H9 (cell line): ENCODE results near the gene CADM1. TPM values are rescaled to one million over a fixed set of nuclear protein-coding genes. Genes with fewer than 3 reads are reported as not detected.

Source experiments
- DNase-seq: peaks from one replicate; pipeline ENCODE4 v3.0.0-alpha.2; 2017
- H2AFZ ChIP-seq: one replicate; pipeline ENCODE4 v1.6.1; 2013; ENCODE audit warnings: mild to moderate bottlenecking, low read length, control low read depth, moderate library complexity
- H2AK5ac ChIP-seq: 2 replicates; pipeline ENCODE4 v1.6.1; 2013; ENCODE audit warnings: low read length, control low read depth, mixed read lengths; ENCODE audit not compliant: insufficient read length
- H2BK120ac ChIP-seq: one replicate; pipeline ENCODE4 v1.6.1; 2013; ENCODE audit warnings: low read depth, mild to moderate bottlenecking, low read length, control low read depth, inconsistent platforms; ENCODE audit not compliant: poor library complexity, severe bottlenecking
- H2BK12ac ChIP-seq: 2 replicates; pipeline ENCODE4 v1.6.1; 2013; ENCODE audit warnings: low read length, control low read depth, mixed read lengths, low read depth; ENCODE audit not compliant: insufficient read length
- H2BK15ac ChIP-seq: 2 replicates; pipeline ENCODE4 v1.6.1; 2013; ENCODE audit warnings: low read depth, low read length, control low read depth
- H2BK20ac ChIP-seq: one replicate; pipeline ENCODE4 v1.6.1; 2013; ENCODE audit warnings: low read depth, mild to moderate bottlenecking, low read length, control low read depth, inconsistent platforms; ENCODE audit not compliant: poor library complexity, severe bottlenecking
- H2BK5ac ChIP-seq: 2 replicates; pipeline ENCODE4 v1.6.1; 2013; ENCODE audit warnings: low read length, control low read depth, mixed read lengths; ENCODE audit not compliant: insufficient read length
- H3K14ac ChIP-seq: 2 replicates; pipeline ENCODE4 v1.6.1; 2013; ENCODE audit warnings: low read length, control low read depth; ENCODE audit not compliant: insufficient read depth
- H3K18ac ChIP-seq: 2 replicates; pipeline ENCODE4 v1.6.1; 2013; ENCODE audit warnings: low read depth, mild to moderate bottlenecking, mixed read lengths, low read length, control low read depth; ENCODE audit not compliant: insufficient read length
- H3K23ac ChIP-seq: 2 replicates; pipeline ENCODE4 v1.6.1; 2013; ENCODE audit warnings: low read length, control low read depth, mixed read lengths, low read depth; ENCODE audit not compliant: insufficient read length
- H3K23me2 ChIP-seq: 2 replicates; pipeline ENCODE4 v1.6.1; 2013; ENCODE audit warnings: low read depth, mild to moderate bottlenecking, mixed read lengths, low read length, control low read depth; ENCODE audit not compliant: insufficient read length, poor library complexity, severe bottlenecking
- H3K27ac ChIP-seq: 2 replicates; pipeline ENCODE4 v1.5.1; 2013; ENCODE audit warnings: low read length, control low read depth, mixed read lengths, low read depth; ENCODE audit not compliant: insufficient read length
- H3K27me3 ChIP-seq: 2 replicates; pipeline ENCODE4 v1.6.1; 2013; ENCODE audit warnings: low read length, control low read depth, inconsistent platforms; ENCODE audit not compliant: insufficient read depth
- H3K4ac ChIP-seq: 2 replicates; pipeline ENCODE4 v1.6.1; 2013; ENCODE audit warnings: low read depth, mild to moderate bottlenecking, control low read depth, inconsistent platforms, low read length, moderate library complexity
- H3K4me1 ChIP-seq: 2 replicates; pipeline ENCODE4 v1.6.1; 2013; ENCODE audit warnings: low read length, control low read depth, inconsistent platforms; ENCODE audit not compliant: insufficient read depth
- H3K4me2 ChIP-seq: 2 replicates; pipeline ENCODE4 v1.6.1; 2013; ENCODE audit warnings: low read length, control low read depth, mixed read lengths; ENCODE audit not compliant: insufficient read length, insufficient read depth
- H3K56ac ChIP-seq: 2 replicates; pipeline ENCODE4 v1.6.1; 2013; ENCODE audit warnings: low read depth, mild to moderate bottlenecking, mixed read lengths, low read length, control low read depth; ENCODE audit not compliant: insufficient read length
- H3K79me1 ChIP-seq: 2 replicates; pipeline ENCODE4 v1.6.1; 2013; ENCODE audit warnings: low read depth, mild to moderate bottlenecking, moderate library complexity, low read length, control low read depth, inconsistent platforms; ENCODE audit not compliant: insufficient read depth, poor library complexity, severe bottlenecking
- H3K79me2 ChIP-seq: 2 replicates; pipeline ENCODE4 v1.6.1; 2013; ENCODE audit warnings: low read length, control low read depth, inconsistent platforms; ENCODE audit not compliant: insufficient read depth
- H3K9ac ChIP-seq: 2 replicates; pipeline ENCODE4 v1.6.1; 2013; ENCODE audit warnings: low read length, control low read depth, mixed read lengths; ENCODE audit not compliant: insufficient read length; ENCODE audit errors: extremely low read depth
- H3K9me3 ChIP-seq: one replicate; pipeline ENCODE4 v1.6.1; 2013; ENCODE audit warnings: low read depth, low read length, inconsistent platforms; ENCODE audit not compliant: control insufficient read depth
- H3T11ph ChIP-seq: one replicate; pipeline ENCODE4 v1.6.1; 2013; ENCODE audit warnings: mild to moderate bottlenecking, low read length, control low read depth, inconsistent platforms
- H4K20me1 ChIP-seq: one replicate; pipeline ENCODE4 v1.6.1; 2013; ENCODE audit not compliant: control insufficient read depth, insufficient read length, insufficient read depth
- H4K5ac ChIP-seq: 2 replicates; pipeline ENCODE4 v1.6.1; 2013; ENCODE audit warnings: low read depth, mild to moderate bottlenecking, mixed read lengths, low read length, control low read depth; ENCODE audit not compliant: insufficient read length
- H4K8ac ChIP-seq: replicated peaks from 2 replicates; pipeline ENCODE4 v1.6.1; 2013; ENCODE audit warnings: low read length, control low read depth, mixed read lengths, low read depth; ENCODE audit not compliant: insufficient read length
- H4K91ac ChIP-seq: 2 replicates; pipeline ENCODE4 v1.6.1; 2013; ENCODE audit warnings: low read depth, mild to moderate bottlenecking, moderate library complexity, mixed read lengths, low read length, control low read depth; ENCODE audit not compliant: insufficient read length
- H3K27ac Mint-ChIP-seq, 3 experiments: 2 replicates in 2 of 3; 3 replicates in 1 of 3; pipeline ENCODE4 v1.8.0; 2020 to 2021; ENCODE audit warnings: mixed read lengths in 3 of 3, mild to moderate bottlenecking in 1 of 3, moderate library complexity in 1 of 3
- H3K27me3 Mint-ChIP-seq: 2 replicates; pipeline ENCODE4 v1.8.0; 2021; ENCODE audit warnings: low read depth, mild to moderate bottlenecking, moderate library complexity, mixed read lengths
- H3K36me3 Mint-ChIP-seq, 3 experiments: 2 replicates in 2 of 3; 3 replicates in 1 of 3; pipeline ENCODE4 v1.8.0; 2020 to 2021; ENCODE audit warnings: low read depth in 3 of 3, mixed read lengths in 3 of 3; ENCODE audit not compliant: insufficient read depth in 1 of 3
- H3K4me1 Mint-ChIP-seq, 2 experiments: 2 replicates each; pipeline ENCODE4 v1.8.0; 2020; ENCODE audit warnings: mixed read lengths in 2 of 2
- H3K4me3 Mint-ChIP-seq, 2 experiments: 2 replicates in 1 of 2; 3 replicates in 1 of 2; pipeline ENCODE4 v1.8.0; 2020 to 2021; ENCODE audit warnings: mild to moderate bottlenecking in 2 of 2, mixed read lengths in 2 of 2, moderate library complexity in 1 of 2
- H3K9me3 Mint-ChIP-seq, 2 experiments: 2 replicates in 1 of 2; 3 replicates in 1 of 2; pipeline ENCODE4 v1.8.0; 2020; ENCODE audit warnings: mild to moderate bottlenecking in 2 of 2, mixed read lengths in 2 of 2, moderate library complexity in 1 of 2
- WGBS: extraction: QIAGEN DNeasy Blood & Tissue Kit; methylation state at CpG from one replicate; pipeline ENCODE4 v1.1.7; 2013; ENCODE audit warnings: missing lambda C conversion rate, low lambda C conversion rate, mixed read lengths; ENCODE audit not compliant: insufficient read length; ENCODE audit errors: extremely low coverage; 5-methylcytosine and 5-hydroxymethylcytosine counted together
- total RNA-seq: library from RNA; stranded (reverse); gene quantifications from 2 replicates; pipeline ENCODE4 v1.2.1, GENCODE V29; 2021
- TF ChIP-seq, protein P1 (sequence below): fragments of 200-600 bp; sonication (generic); conservative IDR thresholded peaks from 3 replicates; pipeline ENCODE4 v1.8.0; 2021; ENCODE audit warnings: antibody characterized with exemption, mild to moderate bottlenecking

The CADM1 gene
- total RNA-seq, 1 experiment from 2014 or later, result 11.9 TPM

DNA sequence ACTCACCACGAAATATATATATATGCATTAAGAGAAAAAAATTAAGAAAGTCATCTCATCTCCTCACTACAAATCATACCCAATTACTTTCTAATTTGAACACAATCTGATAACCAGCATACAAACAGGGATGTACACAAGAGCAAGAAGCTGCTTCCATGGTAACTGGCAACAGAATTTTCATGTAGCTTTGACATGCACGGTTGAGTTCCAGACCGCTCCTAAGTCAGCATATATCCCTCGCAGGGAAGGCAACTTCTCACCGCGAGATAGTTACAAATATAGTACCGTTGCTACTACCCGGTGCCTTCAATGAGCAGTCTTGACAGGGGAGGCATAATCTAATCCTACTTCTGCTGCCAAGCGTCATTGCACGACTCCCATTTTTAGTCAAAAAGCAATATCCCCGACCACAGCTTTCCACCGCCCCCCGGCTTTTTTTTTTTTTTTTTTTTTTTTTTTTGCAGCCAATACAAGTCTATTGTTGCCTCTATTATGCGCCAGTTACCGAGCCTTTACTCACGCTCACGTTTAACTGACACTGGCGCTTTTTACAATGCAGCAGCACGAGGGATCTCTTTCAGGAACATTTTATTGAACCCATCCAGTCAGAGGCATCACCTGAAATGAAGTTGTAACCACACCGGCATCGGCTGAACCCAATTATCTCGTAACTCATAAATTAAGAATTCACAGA, 2.2 kb downstream of the CADM1 start:
- Histone ChIP-seq H2AFZ (no peak overlapping the region), H4K91ac (no peak overlapping the region), H3K4me1 (no peaks in the 10 kb centered on the region), H2BK20ac (no peak overlapping the region), H2BK5ac (no peak overlapping the region), H3T11ph (no peak overlapping the region), H3K9me3 (no peaks in the 10 kb centered on the region), H2BK12ac (no peak overlapping the region), H3K4me2 (peak overlapping the region; percentile 78), H3K27ac (no peak overlapping the region), H4K20me1 (no peaks in the 10 kb centered on the region), H3K4ac (no peak overlapping the region), H2BK120ac (no peak overlapping the region), H4K5ac (no peak overlapping the region), H3K56ac (no peak overlapping the region), H3K23me2 (peaks cover 24% of the 10 kb centered on the region), H4K8ac (no peak overlapping the region), H3K27me3 (peaks cover 21% of the 10 kb centered on the region; the same call in 1 of the 2 replicates), H3K79me2 (no peaks in the 10 kb centered on the region), H3K79me1 (no peaks in the 10 kb centered on the region), H3K14ac (no peak overlapping the region), H3K9ac (no peak overlapping the region), H2BK15ac (no peak overlapping the region), H3K18ac (no peak overlapping the region), H2AK5ac (no peak overlapping the region), H3K23ac (no peak overlapping the region)
- no CpG with 5 or more reads among the region's 22 CpGs for whole genome bisulfite sequencing
- Mint-ChIP-seq H3K9me3 (no peaks in the 10 kb centered on the region), H3K4me1 (peaks cover 20 to 25% of the 10 kb centered on the region in 2 experiments), H3K36me3 (no peaks in the 10 kb centered on the region), H3K4me3 (no peak overlapping the region), H3K27me3 (peaks cover 46% of the 10 kb centered on the region), H3K27ac (no peak overlapping the region)
- TF ChIP-seq, protein P1, sequence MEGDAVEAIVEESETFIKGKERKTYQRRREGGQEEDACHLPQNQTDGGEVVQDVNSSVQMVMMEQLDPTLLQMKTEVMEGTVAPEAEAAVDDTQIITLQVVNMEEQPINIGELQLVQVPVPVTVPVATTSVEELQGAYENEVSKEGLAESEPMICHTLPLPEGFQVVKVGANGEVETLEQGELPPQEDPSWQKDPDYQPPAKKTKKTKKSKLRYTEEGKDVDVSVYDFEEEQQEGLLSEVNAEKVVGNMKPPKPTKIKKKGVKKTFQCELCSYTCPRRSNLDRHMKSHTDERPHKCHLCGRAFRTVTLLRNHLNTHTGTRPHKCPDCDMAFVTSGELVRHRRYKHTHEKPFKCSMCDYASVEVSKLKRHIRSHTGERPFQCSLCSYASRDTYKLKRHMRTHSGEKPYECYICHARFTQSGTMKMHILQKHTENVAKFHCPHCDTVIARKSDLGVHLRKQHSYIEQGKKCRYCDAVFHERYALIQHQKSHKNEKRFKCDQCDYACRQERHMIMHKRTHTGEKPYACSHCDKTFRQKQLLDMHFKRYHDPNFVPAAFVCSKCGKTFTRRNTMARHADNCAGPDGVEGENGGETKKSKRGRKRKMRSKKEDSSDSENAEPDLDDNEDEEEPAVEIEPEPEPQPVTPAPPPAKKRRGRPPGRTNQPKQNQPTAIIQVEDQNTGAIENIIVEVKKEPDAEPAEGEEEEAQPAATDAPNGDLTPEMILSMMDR, result no peak
- DNase-seq, result no peak
